ENCODE measurements around the gene PRELID3B. TPM values are rescaled to one million over a fixed set of nuclear protein-coding genes. Genes with fewer than 3 reads are reported as not detected.

The PRELID3B gene
- total and polyA plus RNA-seq, 4 donors = 19.9 to 61.1 (median 41.2) TPM

GRCh38 chr20:59002874-59003399, 39.6 kb downstream of the PRELID3B start:
- peaks cover 0 to 20% (median 9%) of the 10 kb centered on the region in 5 donors for H3K4me1 ChIP-seq (ENCODE audit: control insufficient read depth in 5 of 5, insufficient read depth in 5 of 5, low read length in 5 of 5)
- no peaks in the 10 kb centered on the region for H3K27me3 ChIP-seq (ENCODE audit: control insufficient read depth in 3 of 3, insufficient read depth in 3 of 3, low read length in 2 of 3)
- no peak overlapping the region for H3K4me3 ChIP-seq
- peaks cover 0 to 38% (median 2%) of the 10 kb centered on the region in 4 donors for H3K36me3 ChIP-seq (ENCODE audit: control insufficient read depth in 4 of 4, insufficient read depth in 4 of 4, low read length in 4 of 4)
- ATAC-seq (ENCODE audit: insufficient read depth, low FRiP score) (no peak), DNase-seq (no peak)
- no peaks in the 10 kb centered on the region for H3K9me3 ChIP-seq (ENCODE audit: control insufficient read depth in 4 of 4, insufficient read depth in 3 of 4, low read length in 3 of 4)
- no peak overlapping the region for H3K9ac ChIP-seq (ENCODE audit: insufficient read depth in 1 of 2, low read length in 2 of 2)
- 86 to 91% methylated on average over 17 of the region's 17 CpGs for WGBS, 2 donors
- no peak overlapping the region for H3K27ac ChIP-seq (ENCODE audit: low read depth in 1 of 2, low read length in 1 of 2)
- no peak for TF ChIP-seq CTCF (IDR thresholded peaks at IDR 0.05; ENCODE audit: control extremely low read depth, extremely low read depth)

- TF ChIP-seq CTCF (IDR thresholded peaks at IDR 0.05; ENCODE audit: control extremely low read depth, extremely low read depth) = no peak
- Histone ChIP-seq H3K27me3 (ENCODE audit: control insufficient read depth in 3 of 3, insufficient read depth in 3 of 3, low read length in 2 of 3) (no peaks in the 10 kb centered on the region), H3K9me3 (ENCODE audit: control insufficient read depth in 4 of 4, insufficient read depth in 3 of 4, low read length in 3 of 4) (no peaks in the 10 kb centered on the region), H3K4me1 (ENCODE audit: control insufficient read depth in 5 of 5, insufficient read depth in 5 of 5, low read length in 5 of 5) (peaks cover 0 to 20% (median 9%) of the 10 kb centered on the region in 5 donors), H3K27ac (ENCODE audit: low read depth in 1 of 2, low read length in 1 of 2) (no peak overlapping the region), H3K9ac (ENCODE audit: insufficient read depth in 1 of 2, low read length in 2 of 2) (no peak overlapping the region), H3K4me3 (no peak overlapping the region), H3K36me3 (ENCODE audit: control insufficient read depth in 4 of 4, insufficient read depth in 4 of 4, low read length in 4 of 4) (peaks cover 0 to 43% (median 6%) of the 10 kb centered on the region in 4 donors)
- DNase-seq (no peak), ATAC-seq (ENCODE audit: insufficient read depth, low FRiP score) (no peak)
- WGBS, 2 donors = 78 to 96% methylated on average over 8 of the region's 8 CpGs
Observed at GRCh38 chr20:59002388-59002787, 40.2 kb downstream of the PRELID3B start.

- H3K36me3 ChIP-seq (ENCODE audit: control insufficient read depth in 4 of 4, insufficient read depth in 4 of 4, low read length in 4 of 4) = peaks cover under 1 to 49% (median 9%) of the 10 kb centered on the region in 4 donors
- DNase-seq = no peak
- H3K9ac ChIP-seq (ENCODE audit: insufficient read depth in 1 of 2, low read length in 2 of 2) = no peak overlapping the region
- H3K27ac ChIP-seq (ENCODE audit: low read depth in 1 of 2, low read length in 1 of 2) = no peak overlapping the region
- 92 to 95% methylated on average over 25 to 27 of the region's 27 CpGs for WGBS, 2 donors
- no peak for TF ChIP-seq CTCF (IDR thresholded peaks at IDR 0.05; ENCODE audit: control extremely low read depth, extremely low read depth)
- no peak overlapping the region for H3K4me3 ChIP-seq
- ATAC-seq (ENCODE audit: insufficient read depth, low FRiP score) = no peak
- no peaks in the 10 kb centered on the region for H3K9me3 ChIP-seq (ENCODE audit: control insufficient read depth in 4 of 4, insufficient read depth in 3 of 4, low read length in 3 of 4)
- no peaks in the 10 kb centered on the region for H3K27me3 ChIP-seq (ENCODE audit: control insufficient read depth in 3 of 3, insufficient read depth in 3 of 3, low read length in 2 of 3)
- peaks cover 0 to 20% (median 9%) of the 10 kb centered on the region in 5 donors for H3K4me1 ChIP-seq (ENCODE audit: control insufficient read depth in 5 of 5, insufficient read depth in 5 of 5, low read length in 5 of 5)
Observed at GRCh38 chr20:59001449-59002171, 41.0 kb downstream of the PRELID3B start.
